ENCODE results near the gene TMEM101. TPM values are rescaled to one million over a fixed set of nuclear protein-coding genes. Genes with fewer than 3 reads are reported as not detected.

TMEM101 gene
- total and polyA plus RNA-seq, 2 donors (not counting 1 experiment from before 2014, with no cell fraction given) = 16.3 to 25.3 TPM

GRCh38 chr17:44006598-44007345 lies 8.0 kb downstream of the TMEM101 start:
- peaks cover 33% of the 10 kb centered on the region for H3K4me1 Mint-ChIP-seq
- DNase-seq (peak; percentile 96), ATAC-seq (ENCODE audit: low read depth) (peak; percentile 91)
- Histone ChIP-seq H3K4me3 (ENCODE audit: control extremely low read depth in 1 of 5, extremely low read depth in 1 of 5, insufficient read depth in 1 of 5, low read depth in 2 of 5, low read length in 4 of 5) (peak overlapping the region; percentile 53 to 84 (median 77)), H3K4me2 (replicated peaks; ENCODE audit: low read depth, low read length, poor library complexity, severe bottlenecking) (peak overlapping the region; percentile 100), H4K20me1 (ENCODE audit: control insufficient read depth, insufficient read depth, low read length, poor library complexity, severe bottlenecking) (no peaks in the 10 kb centered on the region), H3K79me2 (ENCODE audit: control insufficient read depth, insufficient read depth, low read length) (peaks cover 18% of the 10 kb centered on the region), H3K9ac (ENCODE audit: low read length) (peak overlapping the region; percentile 80), H2AFZ (ENCODE audit: insufficient read depth, low read depth, low read length, poor library complexity, severe bottlenecking) (peak overlapping the region; percentile 90), H3K27ac (ENCODE audit: low read length in 2 of 2) (peak overlapping the region in 1 of 2 donors; percentile 33), H3K36me3 (replicated peaks in 1 of 2; ENCODE audit: control extremely low read depth in 1 of 2, control insufficient read depth in 1 of 2, extremely low read depth in 1 of 2, insufficient read depth in 2 of 2, low read length in 1 of 2) (peaks cover 0 to 4% of the 10 kb centered on the region in 2 experiments), H3K27me3 (replicated peaks in 1 of 4; ENCODE audit: control extremely low read depth in 1 of 4, control insufficient read depth in 3 of 4, insufficient read depth in 4 of 4, low read length in 3 of 4) (peaks cover 0 to 28% (median 11%) of the 10 kb centered on the region in 4 experiments), H3K9me3 (ENCODE audit: control extremely low read depth in 1 of 3, control insufficient read depth in 2 of 3, insufficient read depth in 1 of 3, low read length in 2 of 3) (peaks cover 0 to 19% (median 0%) of the 10 kb centered on the region in 3 donors), H3K4me1 (ENCODE audit: control insufficient read depth in 2 of 2, insufficient read depth in 2 of 2, low read length in 2 of 2) (peaks cover 37 to 42% of the 10 kb centered on the region in 2 donors)
- H3K9me3 Mint-ChIP-seq (ENCODE audit: insufficient read depth) = no peaks in the 10 kb centered on the region
- H3K27ac Mint-ChIP-seq = peak overlapping the region; percentile 68
- H3K27me3 Mint-ChIP-seq = peaks cover 13% of the 10 kb centered on the region
- ChIA-PET CTCF (interaction anchor here (0.8 to 2.5 kb wide), 2 partner anchors 8 to 62 kb away, joined by 3 to 7 read pairs; partner anchors contain the start of gene TMEM101), POLR2A (interaction anchor here (0.6 to 0.8 kb wide), 3 partner anchors 35 to 1336 kb away, joined by 3 to 6 read pairs (median 4); no protein-coding TSS in a partner anchor)
- intact Hi-C loops (cut with micrococcal nuclease) = loop anchor here (1.0 to 5.0 kb wide), 6 partner anchors 8 to 1141 kb away; partner anchors contain the start of genes DHX8, HEXIM1, LSM12 and TMEM101
- under 1% methylated on average over 38 of the region's 40 CpGs for WGBS (ENCODE audit: insufficient coverage)
- no peak for TF ChIP-seq EZH2 (IDR thresholded peaks at IDR 0.05; ENCODE audit: borderline replicate concordance, insufficient read depth, low read depth, low read length, poor library complexity, severe bottlenecking)
- peak; percentile 69 for TF ChIP-seq CTCF (IDR thresholded peaks at IDR 0.05)
- peak overlapping the region; percentile 95 for H3K4me3 Mint-ChIP-seq

Measured in B cell (primary cell).